Sigmoid colon (tissue), 4 donors: ENCODE data around the gene HLTF.

Experiments used
- CTCF ChIP-seq, 4 experiments: fragments of 450-650 bp in 3 of 4; fragments of 200-600 bp in 1 of 4; IDR thresholded peaks; one replicate each; pipeline ENCODE4 v1.5.1; 2016 to 2019; ENCODE audit warnings: antibody characterized with exemption in 4 of 4, mild to moderate bottlenecking in 3 of 4, moderate library complexity in 2 of 4
- EP300 ChIP-seq, 4 donors: sonication (generic); formaldehyde crosslinking; IDR thresholded peaks; one replicate each; pipeline ENCODE4 v1.6.1; 2017; ENCODE audit warnings: antibody characterized with exemption in 4 of 4
- POLR2A ChIP-seq, 2 donors: fragments of 450-650 bp; IDR thresholded peaks; one replicate each; pipeline ENCODE4 v1.6.1; 2016; ENCODE audit warnings: antibody characterized with exemption in 2 of 2, mild to moderate bottlenecking in 2 of 2, moderate library complexity in 2 of 2
- POLR2AphosphoS5 ChIP-seq, 4 donors: sonication (generic); formaldehyde crosslinking; IDR thresholded peaks; one replicate each; pipeline ENCODE4 v1.6.1; 2017; ENCODE audit warnings: antibody characterized with exemption in 4 of 4

GRCh38 chr3:149018247-149018646, 68.1 kb downstream of the HLTF start:
- TF ChIP-seq CTCF (IDR thresholded peaks at IDR 0.05) (no peak), POLR2A (IDR thresholded peaks at IDR 0.05) (no peak), POLR2AphosphoS5 (IDR thresholded peaks at IDR 0.05) (no peak), EP300 (IDR thresholded peaks at IDR 0.05) (no peak)
